NCI-H345 (cell line): Measurements from ENCODE around the gene THAP7.

ENCODE experiments used
- DNase-seq: peaks from one replicate; lab custom pipeline; 2025; lab: John Stamatoyannopoulos, UW

THAP7 gene

DNA sequence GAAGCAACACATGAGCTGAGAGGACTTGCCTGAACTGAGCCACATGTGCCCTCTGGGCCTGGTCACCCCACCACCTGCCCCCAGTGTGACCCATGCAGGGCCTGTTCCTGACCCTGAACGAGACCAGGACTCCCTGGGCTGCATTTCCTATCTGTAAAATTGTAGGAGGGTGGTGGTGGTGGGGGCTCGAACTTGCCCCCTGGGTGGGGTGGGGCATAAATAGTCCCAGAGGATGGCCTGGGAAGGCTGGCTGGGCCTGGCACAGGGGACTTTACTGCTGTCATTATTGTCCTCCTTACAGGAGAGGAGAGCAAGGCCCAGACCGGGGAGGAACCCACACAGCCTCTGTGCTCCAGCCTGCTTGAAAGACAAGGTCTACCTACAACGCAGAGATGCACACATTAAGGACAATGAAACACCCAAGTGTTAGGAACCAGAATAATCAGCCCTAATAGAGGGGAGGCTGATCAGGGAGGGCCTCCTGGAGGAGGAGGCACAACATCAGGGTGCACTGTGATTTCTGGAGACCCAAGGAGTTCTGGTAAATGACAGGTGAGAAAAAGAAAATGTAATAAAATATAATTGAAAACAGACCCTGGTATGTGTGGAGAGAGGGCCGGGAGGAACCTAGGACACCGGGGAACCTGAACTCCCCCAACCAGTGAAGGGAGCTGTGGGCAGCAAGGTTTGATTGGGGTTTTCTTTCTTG is 37.7 kb downstream of the THAP7 start:
- no peak for DNase-seq

DNA sequence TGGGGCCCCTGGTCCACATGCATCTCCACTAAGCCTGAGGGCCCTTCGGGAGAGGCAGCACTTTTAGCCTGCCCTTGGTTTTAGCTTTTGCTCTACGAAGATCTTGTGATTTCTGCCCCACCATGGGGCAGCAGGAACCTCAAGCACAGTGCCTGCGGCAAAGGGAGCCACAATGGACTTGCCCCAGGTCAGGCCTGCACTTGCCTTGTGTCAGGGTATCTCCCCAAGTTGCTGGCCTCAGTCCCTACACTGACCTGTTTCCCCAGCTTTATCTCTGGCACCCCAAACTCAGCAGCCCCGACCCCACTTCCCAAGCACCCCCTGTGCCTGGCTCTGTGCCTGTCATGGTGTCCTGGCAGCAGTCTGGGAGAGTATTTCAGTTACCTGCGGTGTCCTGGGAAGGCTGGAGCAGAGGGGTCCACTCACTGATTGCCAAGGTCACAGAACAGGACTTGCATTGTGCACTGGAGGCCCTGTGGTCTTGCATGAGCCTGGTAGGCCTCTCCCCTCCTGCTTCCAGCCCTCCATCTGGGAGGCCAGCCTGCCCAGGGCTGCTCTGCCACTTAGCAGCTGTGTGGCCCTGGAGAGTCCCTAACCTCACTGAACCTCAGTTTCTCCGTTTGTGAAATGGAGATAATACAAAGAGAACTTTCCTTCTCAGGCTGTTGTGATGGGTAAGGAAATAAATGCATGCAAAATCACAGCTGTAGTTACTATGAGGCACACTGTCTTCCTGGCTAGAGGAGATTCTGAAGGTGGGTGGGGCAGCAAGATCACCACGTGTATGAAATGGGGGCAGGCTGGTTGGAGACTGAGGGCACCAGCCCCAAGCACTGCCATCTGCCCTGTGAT is 38.5 kb downstream of the THAP7 start:
- no peak for DNase-seq

DNA sequence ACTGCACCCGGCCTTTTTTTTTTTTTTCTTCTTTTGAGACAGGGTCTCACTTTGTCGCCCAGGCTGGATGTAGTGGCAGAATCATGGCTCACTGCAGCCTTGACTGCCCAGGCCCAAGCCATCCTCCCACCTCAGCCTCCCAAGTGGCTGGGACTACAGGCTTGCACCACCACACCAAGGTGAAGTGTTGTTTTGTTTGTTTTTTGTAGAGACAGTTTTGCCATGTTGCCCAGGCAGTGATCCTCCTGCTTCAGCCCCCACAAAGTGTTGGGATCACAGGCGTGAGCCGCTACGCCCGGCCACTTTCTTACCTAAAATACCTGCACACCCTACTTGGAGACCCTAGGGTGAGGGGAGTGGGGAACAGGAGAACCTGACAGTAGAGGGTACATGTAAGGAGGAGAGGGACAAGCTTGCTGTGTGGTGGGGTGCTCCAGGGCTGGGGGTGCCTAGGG is 39.4 kb downstream of the THAP7 start:
- DNase-seq = no peak

DNA sequence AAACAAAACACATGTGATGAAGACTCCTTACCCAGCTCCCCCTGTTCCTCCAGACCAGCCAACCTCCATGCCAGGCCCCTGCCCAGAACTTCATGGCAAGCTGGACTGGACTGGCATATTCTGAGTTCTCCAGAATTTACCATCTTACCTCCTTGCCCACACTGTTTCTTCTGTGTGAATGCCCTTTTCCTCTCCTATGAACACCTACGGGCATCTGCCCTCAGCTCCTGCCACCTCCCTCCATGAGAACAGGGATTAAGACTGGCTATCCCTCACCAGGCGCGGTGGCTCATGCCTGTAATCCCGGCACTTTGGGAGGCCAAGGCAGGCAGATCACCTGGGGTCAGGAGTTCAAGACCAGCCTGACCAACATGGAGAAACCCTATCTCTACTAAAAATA is 41.3 kb downstream of the THAP7 start:
- DNase-seq = no peak

DNA sequence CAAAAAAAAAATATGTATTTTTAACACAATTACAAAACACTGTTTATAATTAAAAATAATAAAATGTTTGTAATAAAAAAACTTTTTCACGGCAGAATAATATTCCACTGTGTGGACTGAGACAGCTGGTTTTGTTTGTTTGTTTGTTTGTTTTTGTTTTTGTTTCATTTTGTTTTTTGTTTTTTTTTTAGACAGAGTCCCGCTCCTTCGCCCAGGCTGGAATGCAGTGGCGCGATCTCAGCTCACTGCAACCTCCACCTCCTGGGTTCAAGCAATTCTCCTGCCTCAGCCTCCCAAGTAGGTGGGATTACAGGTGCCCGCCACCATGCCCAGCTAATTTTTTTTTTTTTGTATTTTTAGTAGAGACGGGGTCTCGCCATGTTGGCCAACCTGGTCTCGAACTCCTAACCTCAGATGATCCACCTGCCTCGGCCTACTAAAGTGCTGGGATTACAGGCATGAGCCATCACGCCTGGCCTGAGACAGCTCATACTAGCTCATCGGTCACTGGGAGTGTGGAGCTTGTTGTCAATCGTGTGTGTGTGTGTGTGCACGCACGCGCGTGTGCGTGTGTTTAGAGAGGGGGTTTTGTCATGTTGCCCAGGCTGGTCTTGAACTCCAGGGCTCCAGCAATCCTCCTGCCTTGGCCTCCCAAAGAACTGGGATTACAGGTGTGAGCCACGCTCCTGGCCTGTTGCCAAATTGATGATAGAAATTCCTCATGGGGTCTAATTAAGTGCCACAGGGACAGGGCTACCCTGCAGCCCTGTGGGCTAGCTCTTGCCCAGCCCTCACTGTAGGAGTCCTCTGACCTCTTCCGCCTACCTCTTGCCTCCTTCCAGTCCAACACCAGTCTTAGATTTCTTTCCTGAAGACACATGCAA is 42.1 kb downstream of the THAP7 start:
- no peak for DNase-seq

DNA sequence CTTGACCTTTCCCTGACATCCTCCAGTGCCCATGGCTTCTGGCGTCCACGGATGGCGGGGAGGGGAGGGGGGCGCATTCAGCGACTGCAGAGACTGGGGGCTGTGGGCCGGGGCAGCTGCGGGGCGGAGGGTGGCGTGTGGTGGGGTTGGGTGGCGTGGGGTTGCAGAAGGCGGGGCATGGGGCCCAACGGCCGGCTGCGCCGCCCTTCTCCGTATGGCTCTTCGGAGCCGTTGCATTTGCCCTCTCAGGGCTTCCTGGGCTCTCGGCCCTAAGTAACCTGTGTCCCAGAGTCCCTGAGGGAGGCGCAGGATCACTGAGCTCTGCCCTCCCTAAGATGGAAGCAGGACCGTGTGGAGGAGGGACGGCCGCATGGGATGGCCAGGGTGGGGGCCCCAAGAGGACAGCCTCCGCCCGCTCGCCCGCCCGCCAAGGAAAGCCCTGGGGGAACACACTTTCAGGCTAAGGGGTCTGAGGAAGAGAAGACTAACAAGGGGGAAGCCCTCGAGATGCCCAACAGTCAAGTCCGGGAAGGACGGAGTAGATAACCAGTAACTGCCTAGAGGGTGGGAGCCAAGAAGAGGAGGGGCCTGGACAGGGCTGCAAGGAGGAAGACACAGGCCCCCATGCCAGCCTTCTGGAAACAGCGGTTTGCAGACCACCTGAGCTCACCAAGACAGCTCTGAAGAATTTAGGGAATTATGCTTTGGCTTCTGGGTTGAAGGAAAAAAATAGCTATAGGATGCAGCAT is 44.1 kb downstream of the THAP7 start:
- DNase-seq = no peak

DNA sequence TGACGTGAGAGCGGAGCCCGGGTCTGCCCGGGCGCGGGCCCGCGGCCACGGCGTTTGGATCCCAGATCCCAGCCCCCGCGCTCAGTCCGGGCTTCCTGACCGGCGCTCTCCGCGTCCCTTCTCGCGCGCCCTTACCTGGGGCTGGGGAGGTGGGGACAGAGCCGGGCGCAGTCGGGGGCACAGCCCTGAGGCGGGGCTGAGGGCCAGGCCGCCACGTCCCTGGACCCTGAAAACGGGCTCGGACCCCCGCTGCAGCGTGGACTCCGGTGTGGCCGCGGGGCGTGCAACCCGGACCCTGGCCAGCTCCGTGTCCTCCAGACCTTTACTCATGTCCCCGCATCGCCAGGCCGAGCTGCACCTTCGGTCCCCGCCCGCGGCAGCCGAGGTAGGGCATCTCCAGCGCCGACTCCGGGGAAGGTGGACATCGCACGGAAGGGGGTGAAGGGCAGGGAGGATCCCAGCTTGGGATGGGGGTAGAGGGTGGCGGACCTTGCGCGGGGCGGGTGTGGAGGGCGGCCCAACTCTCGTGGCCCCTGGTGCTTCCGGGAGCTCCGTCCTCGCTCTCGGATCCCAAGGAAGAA is 44.7 kb downstream of the THAP7 start:
- no peak for DNase-seq

DNA sequence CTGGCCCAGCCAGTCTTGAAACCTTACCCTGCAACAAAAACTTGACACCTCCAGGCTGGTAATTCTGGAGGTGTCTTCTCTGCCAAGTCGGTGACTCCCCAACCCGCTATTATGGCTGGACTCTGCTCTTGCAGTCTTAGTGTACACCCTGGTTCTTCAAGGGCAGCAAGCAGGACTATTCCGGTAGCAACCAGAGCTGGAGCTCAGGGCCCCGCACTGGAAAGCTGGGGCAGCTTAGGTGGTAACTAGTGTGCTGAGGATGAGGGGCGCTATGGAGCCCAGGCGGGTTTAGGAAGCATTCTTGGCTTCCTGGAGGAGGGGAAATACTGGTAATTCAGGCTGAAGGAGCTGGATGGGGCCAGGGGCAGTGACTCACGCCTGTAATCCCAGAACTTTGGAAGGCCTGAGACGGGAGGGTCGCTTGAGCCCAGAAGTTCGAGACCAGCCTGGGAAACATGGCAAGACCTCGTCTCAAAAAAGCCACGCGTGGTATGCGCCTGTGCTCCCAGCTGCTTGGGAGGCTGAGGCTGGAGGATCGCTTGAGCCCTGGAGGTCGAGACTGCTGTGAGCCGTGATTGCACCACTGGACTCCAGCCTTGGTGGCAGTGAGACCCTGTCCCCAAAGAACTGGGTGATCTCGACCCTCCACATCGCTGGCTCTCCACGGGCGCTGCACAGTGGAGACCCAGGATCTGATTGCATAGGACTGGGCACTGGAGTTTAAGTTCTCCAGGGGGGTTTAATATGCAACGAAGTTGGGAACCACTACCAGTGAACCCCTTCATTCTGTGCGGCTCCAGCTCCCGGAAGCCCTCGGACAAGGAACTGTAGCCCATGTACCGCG is 45.4 kb downstream of the THAP7 start:
- no peak for DNase-seq

DNA sequence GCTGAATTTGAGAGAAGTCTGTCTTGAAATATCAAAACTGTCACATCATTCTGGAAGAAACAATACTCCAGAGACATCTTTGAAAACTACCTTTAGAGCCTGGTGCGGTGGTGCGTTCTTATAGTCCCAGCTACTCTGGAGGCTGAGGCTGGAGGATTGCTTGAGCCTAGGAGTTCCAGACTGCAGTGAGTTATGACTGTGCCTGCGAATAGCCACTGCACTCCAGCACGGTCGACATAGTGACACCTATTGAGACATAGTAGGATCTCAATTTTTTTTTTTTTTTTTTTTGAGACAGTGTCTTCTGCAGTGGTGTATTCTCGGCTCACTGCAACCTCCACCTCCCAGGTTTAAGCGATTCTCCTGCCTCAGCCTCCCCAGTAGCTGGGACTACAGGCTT is 46.4 kb downstream of the THAP7 start:
- DNase-seq = no peak

DNA sequence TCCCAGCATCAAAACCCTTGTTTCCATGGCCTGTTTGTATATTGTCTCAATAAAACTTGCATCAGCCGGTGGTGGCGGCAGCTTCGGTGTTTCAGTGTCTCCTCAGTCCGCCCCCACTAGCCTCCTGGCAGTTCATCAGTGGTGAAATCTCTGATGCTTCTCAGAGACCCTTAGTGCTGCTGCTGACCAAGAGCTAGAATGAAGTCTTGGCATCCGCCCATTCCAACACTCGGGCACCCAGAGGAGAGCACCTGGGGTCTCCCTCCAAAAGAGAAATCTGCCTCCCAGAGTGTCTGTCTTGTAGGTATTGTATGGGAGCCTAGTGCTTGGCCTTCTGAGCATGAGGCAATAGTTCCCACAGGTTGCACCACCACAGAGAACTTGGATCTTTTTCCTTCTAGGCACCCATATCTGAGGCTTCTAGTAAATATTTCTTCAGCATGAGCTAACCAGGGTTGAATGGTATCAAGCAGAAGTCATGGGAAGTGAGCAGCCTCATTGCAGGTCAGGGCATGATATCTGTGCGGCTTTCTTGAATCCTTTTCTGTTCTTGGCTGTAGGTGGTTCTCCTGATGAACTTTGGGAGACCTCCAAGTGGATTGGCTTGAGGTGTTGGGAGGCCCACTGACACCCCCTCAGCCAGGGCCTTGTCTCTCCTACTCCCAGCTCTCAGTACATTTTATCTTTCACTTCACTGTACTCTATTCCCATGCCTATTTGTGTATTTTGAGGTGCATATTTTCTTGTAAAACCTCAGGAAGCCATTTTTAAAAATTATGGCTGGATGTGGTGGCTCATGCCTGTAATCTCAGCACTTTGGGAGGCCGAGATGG is 48.0 kb downstream of the THAP7 start:
- DNase-seq = no peak

DNA sequence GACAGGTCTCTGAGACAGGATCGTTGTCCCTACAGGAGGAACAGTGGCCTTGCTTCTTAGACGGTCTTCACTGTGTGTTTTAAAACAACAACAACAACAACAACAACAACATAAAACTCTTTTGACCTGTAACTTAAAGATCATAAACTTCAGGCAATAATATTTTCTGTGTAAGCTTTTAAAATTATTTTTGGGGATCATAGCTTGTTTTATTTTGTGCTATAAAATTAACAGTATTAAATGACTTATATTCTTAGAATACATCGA is 48.6 kb downstream of the THAP7 start:
- no peak for DNase-seq

DNA sequence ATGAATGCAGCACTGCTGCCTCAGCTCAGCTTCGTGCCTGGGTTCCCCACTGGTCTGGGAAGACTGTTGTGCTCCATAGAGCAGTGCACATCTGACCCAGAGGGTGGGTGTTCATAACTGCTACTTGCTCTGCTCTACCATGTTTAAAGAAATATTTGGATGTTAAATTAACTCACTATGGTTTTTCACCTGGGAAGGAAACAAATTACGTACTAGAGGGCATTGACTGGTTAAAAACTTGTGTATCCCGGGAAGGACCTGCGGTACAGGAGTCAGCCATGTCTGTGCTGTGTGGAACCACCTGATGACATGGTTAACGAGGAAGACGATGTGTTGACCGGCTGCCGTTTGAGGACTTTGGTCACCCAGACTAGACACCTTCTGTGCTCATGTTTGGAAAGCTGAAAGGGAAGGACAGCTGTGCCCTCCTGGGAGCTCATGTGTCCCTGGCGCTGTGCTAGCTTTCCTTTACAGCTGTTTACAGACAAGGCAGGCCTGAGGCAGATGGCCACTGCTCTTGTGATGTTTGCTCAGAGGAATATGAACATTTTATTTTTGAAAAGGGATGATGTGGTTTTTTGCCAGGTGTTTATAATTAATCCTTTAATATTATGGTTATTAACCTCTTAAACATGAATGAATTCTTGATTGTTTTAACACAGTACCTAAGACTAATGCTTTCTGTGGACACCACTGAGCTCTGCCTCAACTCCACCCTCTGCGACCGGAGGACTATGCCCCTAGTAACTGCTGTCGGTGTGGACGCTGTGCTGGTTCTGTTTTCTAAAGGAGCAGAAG is 49.2 kb downstream of the THAP7 start:
- DNase-seq = no peak

DNA sequence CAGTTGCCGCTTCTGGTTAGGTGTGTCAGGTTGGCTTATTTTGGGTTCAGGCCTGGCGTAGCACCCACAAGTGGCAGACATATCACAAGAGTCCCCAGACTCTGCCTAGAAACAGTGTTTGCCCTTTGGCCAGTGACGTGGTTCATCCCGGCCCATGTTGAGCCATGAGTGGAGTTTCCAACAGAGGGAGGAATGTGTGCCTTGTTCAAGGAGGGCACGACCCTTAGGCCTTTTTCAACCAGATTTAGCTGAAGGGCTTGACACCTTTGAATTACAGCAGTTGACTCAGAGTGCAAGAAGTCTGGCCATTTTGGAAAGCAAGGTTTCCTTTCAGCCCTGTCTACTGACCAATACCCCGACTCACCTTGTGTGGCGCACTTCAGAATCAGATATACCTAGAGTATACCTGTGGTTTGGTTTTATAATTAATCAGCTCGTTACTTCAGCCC is 50.0 kb downstream of the THAP7 start:
- no peak for DNase-seq

DNA sequence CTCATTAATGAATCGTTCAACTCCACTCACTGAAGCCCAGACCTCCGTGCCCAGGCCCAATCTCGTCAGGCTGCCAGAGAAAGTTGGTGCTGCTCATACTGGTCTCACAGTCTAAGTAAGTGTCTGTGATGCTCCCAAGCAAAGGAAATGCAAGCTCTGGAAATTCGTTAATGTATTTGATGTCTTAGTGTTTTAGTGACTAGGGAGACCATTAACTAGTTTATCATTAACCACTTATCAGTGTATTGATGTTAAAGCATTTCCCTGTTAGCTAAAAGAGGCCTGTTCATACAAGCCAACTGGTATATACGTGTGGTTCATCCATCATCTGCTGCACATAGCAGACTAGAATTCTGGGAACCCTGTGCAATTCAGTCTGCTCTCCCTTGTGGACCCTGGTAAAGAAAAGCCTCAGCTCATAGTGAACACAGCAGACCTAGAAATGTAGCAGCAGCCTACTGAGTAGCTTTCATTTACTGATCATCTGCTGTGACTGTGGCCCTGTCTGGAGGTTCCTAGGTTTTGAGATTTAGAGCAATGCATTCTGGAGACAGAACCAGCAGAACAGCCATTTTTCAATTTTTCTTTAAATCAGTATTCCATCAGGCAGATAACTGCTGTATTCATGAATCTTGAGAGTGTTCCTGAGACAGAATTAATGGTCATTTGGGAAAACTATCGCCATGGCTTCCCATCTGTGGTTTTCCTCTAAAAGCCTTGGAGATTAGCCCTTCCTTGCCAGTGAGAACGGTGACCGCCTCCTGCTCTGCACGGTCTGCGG is 50.6 kb downstream of the THAP7 start:
- DNase-seq = no peak

DNA sequence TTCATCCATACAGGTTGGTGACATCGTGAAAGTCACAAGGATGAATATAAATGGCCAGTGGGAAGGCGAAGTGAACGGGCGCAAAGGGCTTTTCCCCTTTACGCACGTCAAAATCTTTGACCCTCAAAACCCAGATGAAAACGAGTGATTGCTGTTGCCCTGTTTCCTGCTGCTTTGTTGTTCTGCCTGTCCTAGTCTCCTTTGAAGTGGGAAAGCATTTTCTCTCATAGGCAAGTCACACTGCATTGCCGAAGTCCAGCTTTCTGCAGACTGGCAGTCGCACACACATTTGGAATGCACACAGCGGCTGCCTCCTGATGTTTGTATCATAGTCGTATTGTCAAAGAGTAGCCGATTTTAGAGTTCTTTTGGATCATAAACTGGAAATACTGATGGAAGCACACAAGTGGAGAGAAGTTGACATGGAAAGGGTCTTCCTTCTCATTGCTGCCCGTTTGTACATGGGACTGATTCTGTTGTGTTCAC is 52.2 kb downstream of the THAP7 start:
- DNase-seq = no peak
